Liver (tissue), 9 donors: ENCODE measurements around the gene R3HCC1L. TPM values are rescaled to one million over a fixed set of nuclear protein-coding genes. Genes with fewer than 3 reads are reported as not detected.

Experiments used
- DNase-seq: peaks from one replicate; pipeline ENCODE4 v3.0.0-alpha.2; 2017; ENCODE audit warnings: low spot score
- H3K27ac ChIP-seq, 2 donors: one replicate each; pipeline ENCODE4 v1.7.0; 2013; ENCODE audit warnings: inconsistent platforms in 2 of 2, low read length in 2 of 2, control low read depth in 1 of 2, low read depth in 1 of 2, mild to moderate bottlenecking in 1 of 2
- H3K27me3 ChIP-seq, 4 donors: one replicate each; pipeline versions ENCODE4 v1.6.1 to v1.7.0; 2013; ENCODE audit warnings: low read length in 3 of 4, inconsistent platforms in 1 of 4, mild to moderate bottlenecking in 1 of 4, moderate library complexity in 1 of 4; ENCODE audit not compliant: control insufficient read depth in 4 of 4, insufficient read depth in 4 of 4
- H3K36me3 ChIP-seq, 4 donors: one replicate each; pipeline versions ENCODE4 v1.6.1 to v1.7.0; 2013; ENCODE audit warnings: low read length in 3 of 4, mild to moderate bottlenecking in 3 of 4, low read depth in 1 of 4, moderate library complexity in 1 of 4; ENCODE audit not compliant: control insufficient read depth in 4 of 4, insufficient read depth in 3 of 4
- H3K4me1 ChIP-seq, 4 donors: one replicate each; pipeline versions ENCODE4 v1.6.1 to v1.7.0; 2013; ENCODE audit warnings: low read length in 3 of 4, mild to moderate bottlenecking in 3 of 4, moderate library complexity in 1 of 4; ENCODE audit not compliant: control insufficient read depth in 4 of 4, insufficient read depth in 4 of 4
- H3K4me3 ChIP-seq, 3 donors: one replicate each; pipeline versions ENCODE4 v1.6.1 to v1.7.0; 2013; ENCODE audit warnings: low read length in 3 of 3, control low read depth in 1 of 3, low read depth in 1 of 3, mild to moderate bottlenecking in 1 of 3
- H3K9ac ChIP-seq, 2 donors: one replicate each; pipeline ENCODE4 v1.7.0; 2013; ENCODE audit warnings: low read length in 2 of 2, mild to moderate bottlenecking in 2 of 2, moderate library complexity in 2 of 2, control low read depth in 1 of 2, low read depth in 1 of 2
- H3K9me3 ChIP-seq, 4 donors: one replicate each; pipeline versions ENCODE4 v1.6.1 to v1.7.0; 2013; ENCODE audit warnings: low read length in 3 of 4; ENCODE audit not compliant: control insufficient read depth in 4 of 4
- JUND ChIP-seq, 2 donors: IDR thresholded peaks; 2 replicates each; pipeline ENCODE4 v1.6.1; 2016; ENCODE audit warnings: antibody characterized with exemption in 2 of 2
- RAD21 ChIP-seq, 2 donors: IDR thresholded peaks; 2 replicates each; pipeline ENCODE4 v1.6.1; 2016; ENCODE audit warnings: antibody characterized with exemption in 2 of 2, mild to moderate bottlenecking in 2 of 2
- SP1 ChIP-seq: IDR thresholded peaks from 2 replicates; pipeline ENCODE4 v1.6.1; 2018; ENCODE audit warnings: antibody characterized with exemption, mild to moderate bottlenecking
- WGBS: extraction: QIAGEN DNeasy Blood & Tissue Kit; methylation state at CpG from one replicate; pipeline ENCODE4 v1.1.7; 2013; 5-methylcytosine and 5-hydroxymethylcytosine counted together
- polyA plus RNA-seq, 2 donors: library from polyadenylated mRNA; stranded (reverse) in 1 of 2; unstranded in 1 of 2; fragments of 200-250 nt in 1 of 2; fragments of >200 nt in 1 of 2; fragmentation: Nextera tagmentation in 1 of 2; extraction: Ambion mirVana in 1 of 2; gene quantifications; one replicate each; pipeline versions ENCODE4 v1.2.1 to v1.2.3, GENCODE V29; 2013 to 2015
- total RNA-seq, 2 donors: library from RNA; depleted of rRNA; stranded (reverse); fragments of >200 nt; gene quantifications; one replicate each; pipeline ENCODE4 v1.2.3, GENCODE V29; 2014
- donor health status: healthy.
- donor health status: healthy.
- donor health status: healthy.
- donor health status: healthy.
- donor health status: healthy.

The R3HCC1L gene
- total and polyA plus RNA-seq, 4 donors: 3.2 to 11.2 (median 7.4) TPM

- DNase-seq: no peak
- TF ChIP-seq SP1: no peak
- Histone ChIP-seq H3K9ac (no peak overlapping the region), H3K27me3 (peaks cover 0 to 4% (median 0%) of the 10 kb centered on the region in 4 donors), H3K4me3 (no peak overlapping the region), H3K27ac (no peak overlapping the region), H3K4me1 (no peaks in the 10 kb centered on the region), H3K36me3 (no peaks in the 10 kb centered on the region), H3K9me3 (no peaks in the 10 kb centered on the region)
- WGBS: 75% methylated on average over 8 of the region's 8 CpGs
These were observed 159.3 kb downstream of the R3HCC1L start for GRCh38 chr10:98293550-98294269.

GRCh38 chr10:98294270-98294627, 159.8 kb downstream of the R3HCC1L start:
- H3K27ac ChIP-seq: no peak overlapping the region
- H3K27me3 ChIP-seq: peaks cover 0 to 4% (median 0%) of the 10 kb centered on the region in 4 donors
- no peaks in the 10 kb centered on the region for H3K36me3 ChIP-seq
- H3K4me3 ChIP-seq: no peak overlapping the region
- no peak for TF ChIP-seq JUND (IDR thresholded peaks at IDR 0.05)
- TF ChIP-seq RAD21 (IDR thresholded peaks at IDR 0.05): no peak
- TF ChIP-seq SP1: no peak
- 89% methylated on average over 3 of the region's 3 CpGs for WGBS
- H3K4me1 ChIP-seq: no peaks in the 10 kb centered on the region
- H3K9me3 ChIP-seq: no peaks in the 10 kb centered on the region
- no peak overlapping the region for H3K9ac ChIP-seq
- DNase-seq: no peak

Other genes with a start within 250 kb of the R3HCC1L start
- gene CRTAC1, start 104.0 kb upstream of the R3HCC1L start, total RNA-seq: under 1 TPM; 0.14 to 0.25 TPM
- under 1 TPM; 0.28 to 0.33 TPM for gene CRTAC1, start 104.0 kb upstream of the R3HCC1L start, polyA plus RNA-seq
- 10 to 100 TPM in 1 of 2 donors, under 1 TPM in 1; 0.84 to 18.5 TPM for gene LOXL4, start 133.5 kb downstream of the R3HCC1L start, total RNA-seq
- 1 to 10 TPM in 1 of 2 donors, under 1 TPM in 1; 0.38 to 1.2 TPM for gene LOXL4, start 133.5 kb downstream of the R3HCC1L start, polyA plus RNA-seq